Neuron (in vitro differentiated cells): ENCODE measurements around the gene ATP1B3.
"Not testable (repeated sequence)": the region's sequence is repeated elsewhere in the genome, so short reads cannot be mapped to it uniquely, and the experiment has no call there.

Source experiments
- H2AFZ ChIP-seq: one replicate; pipeline ENCODE4 v1.6.1; 2013; ENCODE audit warnings: low read depth, mild to moderate bottlenecking, inconsistent platforms, low read length, moderate library complexity
- H3K27me3 ChIP-seq: one replicate; pipeline ENCODE4 v1.6.1; 2013; ENCODE audit warnings: low read length; ENCODE audit not compliant: insufficient read depth
- H3K36me3 ChIP-seq: one replicate; pipeline ENCODE4 v1.6.1; 2013; ENCODE audit warnings: low read length; ENCODE audit not compliant: insufficient read depth
- H3K4me1 ChIP-seq: one replicate; pipeline ENCODE4 v1.6.1; 2013; ENCODE audit warnings: low read length; ENCODE audit not compliant: insufficient read depth
- H3K4me3 ChIP-seq: 2 replicates; pipeline ENCODE4 v1.5.1; 2013; ENCODE audit warnings: mild to moderate bottlenecking, low read length, moderate library complexity
- H3K9me3 ChIP-seq: one replicate; pipeline ENCODE4 v1.6.1; 2013; ENCODE audit warnings: low read length

Gene ATP1B3

GRCh38 chr3:141865101-141865500 is 11.3 kb upstream of the ATP1B3 start:
- no peak overlapping the region for H3K4me3 ChIP-seq
- H3K9me3 ChIP-seq: no peaks in the 10 kb centered on the region
- no peaks in the 10 kb centered on the region for H3K4me1 ChIP-seq
- H3K36me3 ChIP-seq: no peaks in the 10 kb centered on the region
- H3K27me3 ChIP-seq: peaks cover 3% of the 10 kb centered on the region
- no peak overlapping the region for H2AFZ ChIP-seq

GRCh38 chr3:141870091-141870687 is 6.3 kb upstream of the ATP1B3 start:
- H3K4me1 ChIP-seq: peaks cover under 1% of the 10 kb centered on the region
- no peak overlapping the region for H2AFZ ChIP-seq
- H3K9me3 ChIP-seq: no peaks in the 10 kb centered on the region
- H3K4me3 ChIP-seq: no peak overlapping the region
- H3K36me3 ChIP-seq: no peaks in the 10 kb centered on the region
- no peaks in the 10 kb centered on the region for H3K27me3 ChIP-seq

- peak overlapping the region; percentile 84 for H2AFZ ChIP-seq
- H3K36me3 ChIP-seq: peaks cover 3% of the 10 kb centered on the region
- H3K27me3 ChIP-seq: no peaks in the 10 kb centered on the region
- H3K9me3 ChIP-seq: no peaks in the 10 kb centered on the region
- H3K4me1 ChIP-seq: peaks cover 14% of the 10 kb centered on the region
- peak overlapping the region; percentile 98 for H3K4me3 ChIP-seq
Measured at GRCh38 chr3:141875374-141875892, 1.0 kb upstream of the ATP1B3 start.

GRCh38 chr3:141875893-141876380 is 506 bp upstream of the ATP1B3 start:
- peak overlapping the region; percentile 98 for H3K4me3 ChIP-seq
- H3K9me3 ChIP-seq: no peaks in the 10 kb centered on the region
- peaks cover 14% of the 10 kb centered on the region for H3K4me1 ChIP-seq
- H3K36me3 ChIP-seq: peaks cover 3% of the 10 kb centered on the region
- H3K27me3 ChIP-seq: no peaks in the 10 kb centered on the region
- H2AFZ ChIP-seq: peak overlapping the region; percentile 84

DNA sequence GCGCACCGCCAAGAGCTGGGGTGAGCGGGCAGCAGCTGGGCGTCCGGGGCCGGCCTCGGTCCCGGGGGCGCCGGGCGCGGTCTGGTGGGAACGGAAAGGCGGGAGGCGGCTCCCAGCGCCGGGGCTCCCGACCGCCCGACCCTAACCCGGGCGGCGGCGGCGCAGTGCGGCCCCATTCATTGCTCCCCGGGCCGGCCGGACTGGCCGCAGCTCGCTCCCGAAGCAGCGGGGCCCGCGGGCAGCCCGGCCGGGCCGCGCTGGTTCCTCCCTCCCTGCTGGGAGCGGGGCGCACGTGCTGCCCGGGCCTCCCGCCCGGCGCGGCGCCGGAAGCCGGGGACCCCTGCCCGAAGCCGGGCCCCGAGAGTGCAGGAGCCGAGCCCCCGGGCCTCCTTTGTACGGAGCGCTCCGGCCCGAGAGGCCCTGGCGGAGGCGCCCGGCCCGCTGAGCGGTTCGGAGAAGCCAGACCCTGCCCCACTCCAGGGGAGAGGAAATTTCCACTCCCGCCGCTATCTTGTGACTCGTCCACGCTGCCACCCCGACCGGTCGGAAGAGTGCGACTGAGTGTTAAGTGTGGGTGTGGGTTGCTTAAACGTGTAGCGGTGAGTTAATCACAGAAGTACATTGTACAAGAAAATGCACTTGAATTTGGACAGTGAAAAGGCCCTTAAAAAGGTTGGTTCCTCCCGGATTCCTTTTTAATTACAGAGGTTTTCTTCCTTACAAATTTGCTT is 613 bp downstream of the ATP1B3 start:
- peak overlapping the region; percentile 56 for H2AFZ ChIP-seq
- peaks cover 14% of the 10 kb centered on the region for H3K4me1 ChIP-seq
- H3K4me3 ChIP-seq: peak overlapping the region; percentile 98
- H3K9me3 ChIP-seq: no peaks in the 10 kb centered on the region
- peaks cover 3% of the 10 kb centered on the region for H3K36me3 ChIP-seq
- no peaks in the 10 kb centered on the region for H3K27me3 ChIP-seq

DNA sequence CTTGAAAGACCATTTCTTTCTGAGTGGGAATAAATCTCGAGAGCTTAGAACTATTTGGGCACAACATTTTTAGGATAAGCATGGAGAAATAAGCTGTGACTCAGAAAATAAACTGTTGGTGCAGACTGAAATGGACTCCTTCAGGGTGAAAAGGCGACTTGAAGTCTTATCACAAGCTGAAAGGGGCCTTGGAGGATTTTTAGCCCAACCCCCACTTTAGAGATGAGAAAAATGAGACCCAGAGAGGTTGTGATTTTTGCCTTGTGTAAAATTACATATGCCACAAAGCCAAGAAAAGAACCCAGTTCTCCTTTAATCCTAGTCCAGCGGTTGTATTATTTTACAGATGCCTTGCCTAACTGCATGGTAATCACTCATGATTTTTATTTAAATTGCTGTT is 1.5 kb downstream of the ATP1B3 start:
- Histone ChIP-seq H2AFZ (no peak overlapping the region), H3K36me3 (peaks cover 3% of the 10 kb centered on the region), H3K4me3 (peak overlapping the region; percentile 98), H3K4me1 (peaks cover 14% of the 10 kb centered on the region), H3K9me3 (no peaks in the 10 kb centered on the region), H3K27me3 (no peaks in the 10 kb centered on the region)

DNA sequence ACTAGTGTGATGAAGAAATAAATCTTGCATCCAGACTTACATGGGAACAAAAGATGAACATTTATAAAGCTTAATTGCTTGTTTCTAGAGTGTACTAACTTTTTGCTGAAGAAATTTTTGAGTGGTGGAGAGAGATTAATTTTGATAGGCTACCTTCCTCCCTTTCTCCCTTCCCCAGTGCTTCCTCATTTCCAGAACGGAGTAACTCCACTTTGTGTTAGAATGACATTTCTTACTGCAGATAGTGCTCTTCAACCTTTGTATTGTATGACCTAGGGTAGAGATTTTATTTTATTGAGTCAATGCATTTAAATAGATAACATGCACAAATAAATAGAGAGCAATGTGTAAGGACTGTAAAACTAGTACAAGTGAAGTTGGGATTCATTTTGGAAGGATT is 1.9 kb downstream of the ATP1B3 start:
- H3K27me3 ChIP-seq: no peaks in the 10 kb centered on the region
- no peak overlapping the region for H2AFZ ChIP-seq
- peaks cover 3% of the 10 kb centered on the region for H3K36me3 ChIP-seq
- no peaks in the 10 kb centered on the region for H3K9me3 ChIP-seq
- H3K4me1 ChIP-seq: peaks cover 14% of the 10 kb centered on the region
- H3K4me3 ChIP-seq: peak overlapping the region; percentile 98

- Histone ChIP-seq H3K36me3 (peaks cover 3% of the 10 kb centered on the region), H3K4me1 (peaks cover 14% of the 10 kb centered on the region), H2AFZ (no peak overlapping the region), H3K27me3 (no peaks in the 10 kb centered on the region), H3K4me3 (peak overlapping the region; percentile 98), H3K9me3 (no peaks in the 10 kb centered on the region)
Measured at GRCh38 chr3:141878817-141879216, 2.4 kb downstream of the ATP1B3 start.

- no peaks in the 10 kb centered on the region for H3K9me3 ChIP-seq
- no peak overlapping the region for H2AFZ ChIP-seq
- H3K36me3 ChIP-seq: peaks cover 8% of the 10 kb centered on the region
- no peak overlapping the region for H3K4me3 ChIP-seq
- H3K4me1 ChIP-seq: peaks cover 13% of the 10 kb centered on the region
- no peaks in the 10 kb centered on the region for H3K27me3 ChIP-seq
Measured at GRCh38 chr3:141881702-141882101, 5.3 kb downstream of the ATP1B3 start.

DNA sequence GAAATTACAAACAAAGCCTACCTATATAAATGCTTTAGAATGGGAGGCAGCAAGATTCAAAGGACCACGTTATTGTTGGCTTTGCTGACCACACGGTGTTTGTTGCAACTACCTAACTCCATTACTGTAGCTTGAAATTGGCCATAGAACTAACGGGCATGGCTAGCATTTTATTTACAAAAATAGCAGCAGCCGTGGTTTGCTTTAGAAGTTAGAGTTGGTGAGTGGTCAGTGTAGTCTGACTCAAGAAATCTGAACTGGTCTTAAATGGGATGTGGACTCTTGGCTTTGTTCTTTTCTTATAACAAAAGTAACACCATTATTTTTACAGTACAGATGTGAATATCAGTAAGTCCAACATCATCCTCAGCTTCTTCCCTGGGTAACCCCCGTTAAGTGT is 10.6 kb downstream of the ATP1B3 start:
- Histone ChIP-seq H3K36me3 (peaks cover 9% of the 10 kb centered on the region), H3K27me3 (no peaks in the 10 kb centered on the region), H2AFZ (no peak overlapping the region)

DNA sequence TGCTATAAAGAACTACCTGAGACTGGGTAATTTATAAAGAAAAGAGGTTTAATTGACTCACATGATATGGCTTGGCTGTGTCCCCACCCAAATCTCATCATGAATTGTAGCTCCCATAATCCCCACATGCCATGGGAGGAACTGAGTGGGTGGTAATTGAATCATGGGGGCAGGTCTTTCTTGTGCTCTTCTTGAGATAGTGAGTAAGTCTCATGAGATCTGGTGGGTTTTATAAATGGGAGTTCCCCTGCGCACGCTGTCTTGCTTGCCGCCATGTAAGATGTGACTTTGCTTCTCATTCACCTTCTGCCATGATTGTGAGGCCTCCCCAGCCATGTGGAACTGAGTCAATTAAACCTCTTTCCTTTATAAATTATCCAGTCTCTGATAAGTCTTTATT is 12.1 kb downstream of the ATP1B3 start:
- H3K27me3 ChIP-seq, H3K36me3 ChIP-seq, H3K9me3 ChIP-seq, H3K4me3 ChIP-seq, H3K4me1 ChIP-seq, H2AFZ ChIP-seq: not testable (repeated sequence)

More for the DNA sequence above, 10.6 kb downstream of the ATP1B3 start:
- no peak overlapping the region for H3K4me3 ChIP-seq
- H3K4me1 ChIP-seq: no peaks in the 10 kb centered on the region
- peaks cover 5% of the 10 kb centered on the region for H3K9me3 ChIP-seq

- no peak overlapping the region for H3K4me3 ChIP-seq
- H3K36me3 ChIP-seq: peaks cover 8% of the 10 kb centered on the region
- H2AFZ ChIP-seq: no peak overlapping the region
- H3K9me3 ChIP-seq: peaks cover 1% of the 10 kb centered on the region
- H3K27me3 ChIP-seq: no peaks in the 10 kb centered on the region
- peaks cover 2% of the 10 kb centered on the region for H3K4me1 ChIP-seq
Measured at GRCh38 chr3:141894524-141895176, 18.2 kb downstream of the ATP1B3 start.

- H3K27me3 ChIP-seq: no peaks in the 10 kb centered on the region
- H3K4me3 ChIP-seq: no peak overlapping the region
- H3K4me1 ChIP-seq: peaks cover 2% of the 10 kb centered on the region
- peaks cover 10% of the 10 kb centered on the region for H3K36me3 ChIP-seq
- H2AFZ ChIP-seq: no peak overlapping the region
- peaks cover 1% of the 10 kb centered on the region for H3K9me3 ChIP-seq
Measured at GRCh38 chr3:141895731-141896130, 19.3 kb downstream of the ATP1B3 start.
